Liver (tissue), 9 donors: ENCODE results near the gene TFPI. TPM values are rescaled to one million over a fixed set of nuclear protein-coding genes. Genes with fewer than 3 reads are reported as not detected.

Experiments used
- DNase-seq: peaks from one replicate; pipeline ENCODE4 v3.0.0-alpha.2; 2017; ENCODE audit warnings: low spot score
- H3K27ac ChIP-seq, 2 donors: one replicate each; pipeline ENCODE4 v1.7.0; 2013; ENCODE audit warnings: inconsistent platforms in 2 of 2, low read length in 2 of 2, control low read depth in 1 of 2, low read depth in 1 of 2, mild to moderate bottlenecking in 1 of 2
- H3K27me3 ChIP-seq, 4 donors: one replicate each; pipeline versions ENCODE4 v1.6.1 to v1.7.0; 2013; ENCODE audit warnings: low read length in 3 of 4, inconsistent platforms in 1 of 4, mild to moderate bottlenecking in 1 of 4, moderate library complexity in 1 of 4; ENCODE audit not compliant: control insufficient read depth in 4 of 4, insufficient read depth in 4 of 4
- H3K36me3 ChIP-seq, 4 donors: one replicate each; pipeline versions ENCODE4 v1.6.1 to v1.7.0; 2013; ENCODE audit warnings: low read length in 3 of 4, mild to moderate bottlenecking in 3 of 4, low read depth in 1 of 4, moderate library complexity in 1 of 4; ENCODE audit not compliant: control insufficient read depth in 4 of 4, insufficient read depth in 3 of 4
- H3K4me1 ChIP-seq, 4 donors: one replicate each; pipeline versions ENCODE4 v1.6.1 to v1.7.0; 2013; ENCODE audit warnings: low read length in 3 of 4, mild to moderate bottlenecking in 3 of 4, moderate library complexity in 1 of 4; ENCODE audit not compliant: control insufficient read depth in 4 of 4, insufficient read depth in 4 of 4
- H3K4me3 ChIP-seq, 3 donors: one replicate each; pipeline versions ENCODE4 v1.6.1 to v1.7.0; 2013; ENCODE audit warnings: low read length in 3 of 3, control low read depth in 1 of 3, low read depth in 1 of 3, mild to moderate bottlenecking in 1 of 3
- H3K9ac ChIP-seq, 2 donors: one replicate each; pipeline ENCODE4 v1.7.0; 2013; ENCODE audit warnings: low read length in 2 of 2, mild to moderate bottlenecking in 2 of 2, moderate library complexity in 2 of 2, control low read depth in 1 of 2, low read depth in 1 of 2
- H3K9me3 ChIP-seq, 4 donors: one replicate each; pipeline versions ENCODE4 v1.6.1 to v1.7.0; 2013; ENCODE audit warnings: low read length in 3 of 4; ENCODE audit not compliant: control insufficient read depth in 4 of 4
- ATF3 ChIP-seq: IDR thresholded peaks from 2 replicates; pipeline ENCODE4 v1.6.1; 2016; ENCODE audit warnings: antibody characterized with exemption
- EGR1 ChIP-seq, 2 donors: IDR thresholded peaks; 2 replicates each; pipeline ENCODE4 v1.6.1; 2016 to 2018; ENCODE audit warnings: antibody characterized with exemption in 2 of 2, low read depth in 2 of 2
- FOXA1 ChIP-seq: IDR thresholded peaks from 2 replicates; pipeline ENCODE4 v1.6.1; 2016; ENCODE audit warnings: antibody characterized with exemption
- FOXA2 ChIP-seq: IDR thresholded peaks from 2 replicates; pipeline ENCODE4 v1.6.1; 2016; ENCODE audit warnings: antibody characterized with exemption
- GABPA ChIP-seq, 2 donors: IDR thresholded peaks in 1 of 2; conservative IDR thresholded peaks in 1 of 2; 2 replicates each; pipeline ENCODE4 v1.6.1; 2016; ENCODE audit warnings: antibody characterized with exemption in 2 of 2, mild to moderate bottlenecking in 1 of 2, moderate library complexity in 1 of 2
- HNF4A ChIP-seq, 2 donors: conservative IDR thresholded peaks; 2 replicates each; pipeline ENCODE4 v1.6.1; 2016; ENCODE audit warnings: antibody characterized with exemption in 2 of 2, mild to moderate bottlenecking in 2 of 2
- HNF4G ChIP-seq: IDR thresholded peaks from 2 replicates; pipeline ENCODE4 v1.6.1; 2016; ENCODE audit warnings: antibody characterized with exemption
- JUND ChIP-seq, 2 donors: IDR thresholded peaks; 2 replicates each; pipeline ENCODE4 v1.6.1; 2016; ENCODE audit warnings: antibody characterized with exemption in 2 of 2
- MAX ChIP-seq: IDR thresholded peaks from 2 replicates; pipeline ENCODE4 v1.6.1; 2016; ENCODE audit warnings: antibody characterized with exemption
- NR2F2 ChIP-seq: IDR thresholded peaks from 2 replicates; pipeline ENCODE4 v1.6.1; 2016; ENCODE audit warnings: antibody characterized with exemption
- RXRA ChIP-seq, 2 donors: IDR thresholded peaks; 2 replicates each; pipeline ENCODE4 v1.6.1; 2017 to 2018; ENCODE audit warnings: antibody characterized with exemption in 2 of 2, mild to moderate bottlenecking in 1 of 2
- SP1 ChIP-seq: IDR thresholded peaks from 2 replicates; pipeline ENCODE4 v1.6.1; 2018; ENCODE audit warnings: antibody characterized with exemption, mild to moderate bottlenecking
- YY1 ChIP-seq: IDR thresholded peaks from 2 replicates; pipeline ENCODE4 v1.6.1; 2016; ENCODE audit warnings: antibody characterized with exemption, mild to moderate bottlenecking
- WGBS: extraction: QIAGEN DNeasy Blood & Tissue Kit; methylation state at CpG from one replicate; pipeline ENCODE4 v1.1.7; 2013; 5-methylcytosine and 5-hydroxymethylcytosine counted together
- polyA plus RNA-seq, 2 donors: library from polyadenylated mRNA; stranded (reverse) in 1 of 2; unstranded in 1 of 2; fragments of 200-250 nt in 1 of 2; fragments of >200 nt in 1 of 2; fragmentation: Nextera tagmentation in 1 of 2; extraction: Ambion mirVana in 1 of 2; gene quantifications; one replicate each; pipeline versions ENCODE4 v1.2.1 to v1.2.3, GENCODE V29; 2013 to 2015
- total RNA-seq, 2 donors: library from RNA; depleted of rRNA; stranded (reverse); fragments of >200 nt; gene quantifications; one replicate each; pipeline ENCODE4 v1.2.3, GENCODE V29; 2014
- donor health status: healthy.
- donor health status: healthy.
- donor health status: healthy.
- donor health status: healthy.
- donor health status: healthy.

Gene TFPI
- total and polyA plus RNA-seq, 4 donors: 55.8 to 211 (median 130) TPM

- DNase-seq: no peak
These were observed 78.6 kb downstream of the TFPI start for GRCh38 chr2:187475499-187476248.

GRCh38 chr2:187470698-187471097, 83.5 kb downstream of the TFPI start:
- no peak overlapping the region for H3K9ac ChIP-seq
- H3K27ac ChIP-seq: no peak overlapping the region
- TF ChIP-seq RXRA (IDR thresholded peaks at IDR 0.05) (peak; percentile 55), NR2F2 (no peak), SP1 (peak; percentile 33), ATF3 (no peak), GABPA (IDR thresholded peaks at IDR 0.05 in 1 of 2, conservative IDR thresholded peaks at IDR 0.05 in 1 of 2) (no peak), HNF4A (conservative IDR thresholded peaks at IDR 0.05) (peak; percentile 26 to 28)
- H3K4me1 ChIP-seq: peaks cover 0 to 2% (median 0%) of the 10 kb centered on the region in 4 donors
- peaks cover 2 to 16% (median 10%) of the 10 kb centered on the region in 4 donors for H3K36me3 ChIP-seq
- WGBS: 64% methylated on average over 2 of the region's 2 CpGs
- H3K4me3 ChIP-seq: no peak overlapping the region
- no peaks in the 10 kb centered on the region for H3K9me3 ChIP-seq
- no peak for DNase-seq
- H3K27me3 ChIP-seq: no peaks in the 10 kb centered on the region

More at GRCh38 chr2:187475499-187476248, 78.6 kb downstream of the TFPI start:
- 81% methylated on average over 2 of the region's 2 CpGs for WGBS
- Histone ChIP-seq H3K4me3 (no peak overlapping the region), H3K9ac (no peak overlapping the region), H3K4me1 (peaks cover 0 to under 1% (median 0%) of the 10 kb centered on the region in 4 donors), H3K27ac (no peak overlapping the region), H3K9me3 (no peaks in the 10 kb centered on the region), H3K36me3 (peaks cover 2 to 37% (median 21%) of the 10 kb centered on the region in 4 donors), H3K27me3 (no peaks in the 10 kb centered on the region)
- TF ChIP-seq JUND (IDR thresholded peaks at IDR 0.05): no peak
- TF ChIP-seq HNF4A (conservative IDR thresholded peaks at IDR 0.05): peak in 1 of 2 donors; percentile 52

GRCh38 chr2:187469538-187469937, 84.7 kb downstream of the TFPI start:
- Histone ChIP-seq H3K9me3 (no peaks in the 10 kb centered on the region), H3K27ac (no peak overlapping the region), H3K4me3 (no peak overlapping the region), H3K4me1 (peaks cover 0 to 2% (median 0%) of the 10 kb centered on the region in 4 donors), H3K27me3 (no peaks in the 10 kb centered on the region), H3K36me3 (peaks cover 2 to 23% (median 9%) of the 10 kb centered on the region in 4 donors), H3K9ac (no peak overlapping the region)
- TF ChIP-seq YY1 (no peak), ATF3 (no peak), RXRA (IDR thresholded peaks at IDR 0.05) (no peak), HNF4G (no peak), FOXA2 (no peak), EGR1 (IDR thresholded peaks at IDR 0.05; ENCODE audit: low read depth in 2 of 2) (no peak), MAX (no peak)
- no peak for DNase-seq

- no peak overlapping the region for H3K4me3 ChIP-seq
- no peak for DNase-seq
- TF ChIP-seq FOXA1: no peak
- no peaks in the 10 kb centered on the region for H3K9me3 ChIP-seq
- H3K4me1 ChIP-seq: peaks cover 0 to 2% (median 0%) of the 10 kb centered on the region in 4 donors
- H3K27ac ChIP-seq: no peak overlapping the region
- no peaks in the 10 kb centered on the region for H3K27me3 ChIP-seq
- H3K9ac ChIP-seq: no peak overlapping the region
- peaks cover 2 to 18% (median 9%) of the 10 kb centered on the region in 4 donors for H3K36me3 ChIP-seq
These were observed 86.0 kb downstream of the TFPI start for GRCh38 chr2:187468262-187468661.
